Stomach (tissue), 19 donors: Measurements from ENCODE around the gene TSNAXIP1. TPM values are rescaled to one million over a fixed set of nuclear protein-coding genes. Genes with fewer than 3 reads are reported as not detected.

Experiments used
- DNase-seq, 2 donors: peaks; one replicate each; pipeline versions ENCODE4 v3.0.0 to v3.0.0-alpha.2; 2013 to 2019
- H3K27ac ChIP-seq, 5 donors: fragments of 200-600 bp in 4 of 5; sonication (generic) in 4 of 5; one replicate each; pipeline ENCODE4 v1.5.1; 2013 to 2019; ENCODE audit warnings: mild to moderate bottlenecking in 1 of 5, moderate library complexity in 1 of 5
- H3K27me3 ChIP-seq, 3 donors: fragments of 200-600 bp; sonication (generic); one replicate each; pipeline ENCODE4 v1.5.1; 2017 to 2019; ENCODE audit warnings: mixed run types in 1 of 3
- H3K36me3 ChIP-seq, 4 donors: fragments of 200-600 bp; sonication (generic); 1 replicate in 3 of 4; 2 replicates in 1 of 4; pipeline ENCODE4 v1.5.1; 2016 to 2019
- H3K4me1 ChIP-seq, 4 donors: fragments of 200-600 bp; sonication (generic); one replicate each; pipeline ENCODE4 v1.5.1; 2016 to 2019
- H3K4me3 ChIP-seq, 4 donors: fragments of 200-600 bp; sonication (generic) in 3 of 4; one replicate each; pipeline ENCODE4 v1.5.1; 2016 to 2019; ENCODE audit warnings: mild to moderate bottlenecking in 1 of 4
- H3K9me3 ChIP-seq, 4 donors: fragments of 200-600 bp; sonication (generic); one replicate each; pipeline ENCODE4 v1.5.1; 2016 to 2019
- CTCF ChIP-seq, 7 experiments: fragments of 450-650 bp in 4 of 7; fragments of 200-600 bp in 3 of 7; sonication (generic) in 3 of 7; IDR thresholded peaks; one replicate each; pipeline ENCODE4 v1.5.1; 2016 to 2019; ENCODE audit warnings: antibody characterized with exemption in 7 of 7, control low read depth in 2 of 7, mild to moderate bottlenecking in 1 of 7
- EP300 ChIP-seq: sonication (generic); formaldehyde crosslinking; IDR thresholded peaks from one replicate; pipeline ENCODE4 v1.6.1; 2017; ENCODE audit warnings: antibody characterized with exemption
- POLR2A ChIP-seq, 4 donors: fragments of 450-650 bp; IDR thresholded peaks; one replicate each; pipeline ENCODE4 v1.6.1; 2016; ENCODE audit warnings: antibody characterized with exemption in 4 of 4, control low read depth in 2 of 4, mild to moderate bottlenecking in 1 of 4, moderate library complexity in 1 of 4
- POLR2AphosphoS5 ChIP-seq, 3 donors: sonication (generic); formaldehyde crosslinking; IDR thresholded peaks; one replicate each; pipeline ENCODE4 v1.6.1; 2016; ENCODE audit warnings: antibody characterized with exemption in 3 of 3
- WGBS, 5 donors: extraction: QIAGEN DNeasy Blood & Tissue Kit in 3 of 5; methylation state at CpG; one replicate each; pipeline versions ENCODE4 v1.1.5 to v1.1.7; 2013 to 2018; 5-methylcytosine and 5-hydroxymethylcytosine counted together
- intact Hi-C: fragments of 100-400 bp; cut with DNase I; formaldehyde crosslinking; loops from one replicate; pipeline ENCODE4 v1.15.1; 2023; ENCODE audit warnings: low total_unique reads
- long read RNA-seq, 10 donors: transcript quantifications; one replicate each; lab custom pipeline, GENCODE V29; 2026
- polyA plus RNA-seq, 3 donors: library from polyadenylated mRNA; stranded (reverse); fragments of 200-250 nt; gene quantifications; one replicate each; pipeline ENCODE4 v1.2.3, GENCODE V29; 2013
- total RNA-seq, 5 donors: library from RNA; depleted of rRNA; stranded (reverse); fragments of >200 nt; gene quantifications; one replicate each; pipeline versions ENCODE4 v1.1.0 to v1.2.3, GENCODE V29; 2014 to 2016
- donor health status: healthy with polysubstance abuse.
- donor health status: Bipolar disorder and iron deficiency.
- donor health status: healthy.

Gene TSNAXIP1
- total RNA-seq (10 to 100 TPM in 1 of 5 donors, 1 to 10 TPM in 2, under 1 TPM in 1, not detected in 1; 0.45 to 25.7 (median 1.7) TPM), polyA plus RNA-seq (1 to 10 TPM in 1 of 3 donors, under 1 TPM in 2; 0.46 to 1.2 (median 1.00) TPM)
- long read RNA-seq, donor 1: 0 reads
- long read RNA-seq, donor 2: 0 reads
- long read RNA-seq, donor 3: 0 reads
- long read RNA-seq, donor 4: 0 reads
- long read RNA-seq, donor 5: 0 reads
- long read RNA-seq, donor 6, partial matches to known transcripts: 48 of 55 reads
- long read RNA-seq, donor 6, other reads (novel, unspliced or antisense): 7 of 55 reads
- long read RNA-seq, donor 7: 0 reads
- long read RNA-seq, donor 8: 0 reads
- long read RNA-seq, donor 9: 0 reads
- long read RNA-seq, donor 10: 0 reads

GRCh38 chr16:67806428-67807147 is at the start of gene TSNAXIP1, which contains the start of gene RANBP10:
Gene TSNAXIP1 (plus strand): TSS chr16:67806889. CDS start chr16:67807150, 261 bp downstream.
Gene RANBP10 (minus strand): TSS chr16:67806560. CDS start chr16:67806536, 24 bp downstream.
- no peaks in the 10 kb centered on the region for H3K9me3 ChIP-seq
- H3K4me3 ChIP-seq: peak within 1 kb of the TSS; percentile 95 to 99 (median 97)
- TF ChIP-seq CTCF (IDR thresholded peaks at IDR 0.05) (peak in 1 of 7 experiments; percentile 20), POLR2A (IDR thresholded peaks at IDR 0.05) (peak in 2 of 4 donors; percentile 60 to 65), POLR2AphosphoS5 (IDR thresholded peaks at IDR 0.05) (peak; percentile 38 to 90 (median 88)), EP300 (no peak)
- peak; percentile 97 to 100 for DNase-seq
- no peaks in the 10 kb centered on the region for H3K27me3 ChIP-seq
- intact Hi-C loops: no loop called here
- peaks cover 0 to 24% (median 24%) of the 10 kb centered on the region in 4 donors for H3K36me3 ChIP-seq
- H3K4me1 ChIP-seq: peaks cover 18 to 46% (median 32%) of the 10 kb centered on the region in 4 donors
- 0% methylated on average over 38 to 54 of the region's 54 CpGs for WGBS, 5 donors
- peak within 1 kb of the TSS; percentile 79 to 94 (median 87) for H3K27ac ChIP-seq

DNA sequence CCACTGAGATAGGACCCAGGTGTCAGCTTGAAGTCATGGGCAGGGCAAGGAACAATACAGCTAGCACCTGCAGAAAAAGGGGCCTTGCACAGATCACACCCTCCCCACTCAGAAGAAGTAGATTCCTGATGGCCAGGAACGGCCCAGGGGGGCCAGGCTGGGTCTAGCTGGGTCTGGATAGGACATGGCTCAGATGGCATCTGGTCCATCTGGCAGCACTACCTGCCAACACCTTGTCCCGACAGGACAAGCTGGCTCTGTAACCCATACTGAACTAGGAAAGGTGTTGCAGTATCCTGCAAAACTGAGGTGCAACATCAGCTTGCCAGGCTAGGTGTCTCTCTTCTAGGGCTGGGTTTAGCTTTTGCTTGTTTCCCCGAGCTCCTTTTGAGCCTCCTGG is 48.7 kb upstream of the TSNAXIP1 start:
- 87 to 96% (median 88%) methylated on average over 3 of the region's 3 CpGs for WGBS, 5 donors
- intact Hi-C loops: no loop called here
- no peak for DNase-seq
- Histone ChIP-seq H3K9me3 (no peaks in the 10 kb centered on the region), H3K27me3 (no peaks in the 10 kb centered on the region), H3K4me3 (no peak overlapping the region), H3K4me1 (peaks cover 0 to 13% (median 5%) of the 10 kb centered on the region in 4 donors), H3K27ac (no peak overlapping the region), H3K36me3 (peaks cover 8 to 47% (median 37%) of the 10 kb centered on the region in 4 donors)
- no peak for TF ChIP-seq EP300
- no peak for TF ChIP-seq POLR2AphosphoS5 (IDR thresholded peaks at IDR 0.05)
- TF ChIP-seq POLR2A (IDR thresholded peaks at IDR 0.05): no peak
- TF ChIP-seq CTCF (IDR thresholded peaks at IDR 0.05): no peak

GRCh38 chr16:67758966-67759365 is 47.7 kb upstream of the TSNAXIP1 start:
- TF ChIP-seq POLR2AphosphoS5 (IDR thresholded peaks at IDR 0.05): no peak
- no peak for TF ChIP-seq CTCF (IDR thresholded peaks at IDR 0.05)
- TF ChIP-seq EP300: no peak
- TF ChIP-seq POLR2A (IDR thresholded peaks at IDR 0.05): no peak
- Histone ChIP-seq H3K4me3 (no peak overlapping the region), H3K27me3 (no peaks in the 10 kb centered on the region), H3K36me3 (peaks cover 8 to 50% (median 42%) of the 10 kb centered on the region in 4 donors), H3K27ac (no peak overlapping the region), H3K4me1 (peaks cover 0 to 13% (median 5%) of the 10 kb centered on the region in 4 donors), H3K9me3 (no peaks in the 10 kb centered on the region)
- WGBS, 5 donors: 77 to 93% (median 92%) methylated on average over 7 of the region's 7 CpGs
- intact Hi-C loops: no loop called here
- DNase-seq: no peak

DNA sequence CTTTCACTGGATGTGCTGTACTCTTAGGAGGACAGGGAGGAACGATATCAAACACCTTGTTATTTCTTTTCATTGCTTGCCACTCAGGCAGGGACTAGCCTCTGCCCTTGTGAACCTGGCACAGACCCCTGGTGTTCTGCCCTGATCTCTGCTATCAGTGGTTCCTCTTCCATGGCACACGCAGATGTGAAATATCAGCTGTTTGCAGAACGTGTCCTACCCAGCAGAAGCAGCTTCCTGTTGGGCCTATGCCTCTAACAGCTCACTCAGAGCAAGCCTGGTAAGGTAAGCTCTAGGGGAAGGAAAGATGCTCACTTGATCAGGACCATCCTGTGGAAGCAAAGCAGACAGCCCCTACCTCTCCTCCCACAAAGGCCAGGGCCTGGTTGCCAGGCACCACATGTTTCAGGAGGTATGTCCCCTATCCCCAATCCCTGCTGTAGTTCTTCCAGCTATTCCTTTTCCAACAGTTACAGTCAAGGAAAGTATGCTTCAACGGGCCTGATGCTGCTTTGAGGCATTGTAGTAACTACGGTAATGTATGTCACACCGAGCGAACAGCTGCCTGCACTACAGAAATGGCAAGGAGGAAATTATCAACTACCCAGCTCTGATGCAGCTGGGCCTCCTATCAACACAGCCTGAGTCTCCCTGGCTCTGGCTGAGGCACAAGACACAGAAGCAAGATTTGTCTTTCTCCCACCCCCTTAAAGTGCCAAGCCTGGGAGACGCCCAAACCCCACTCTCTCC is 46.3 kb upstream of the TSNAXIP1 start:
- H3K27me3 ChIP-seq: no peaks in the 10 kb centered on the region
- peaks cover 8 to 43% (median 36%) of the 10 kb centered on the region in 4 donors for H3K36me3 ChIP-seq
- TF ChIP-seq POLR2AphosphoS5 (IDR thresholded peaks at IDR 0.05): no peak
- TF ChIP-seq CTCF (IDR thresholded peaks at IDR 0.05): no peak
- no peak for TF ChIP-seq EP300
- no peak for TF ChIP-seq POLR2A (IDR thresholded peaks at IDR 0.05)
- no peaks in the 10 kb centered on the region for H3K9me3 ChIP-seq
- intact Hi-C loops: no loop called here
- H3K27ac ChIP-seq: no peak overlapping the region
- WGBS, 5 donors: 59 to 77% (median 67%) methylated on average over 8 of the region's 8 CpGs
- H3K4me1 ChIP-seq: peaks cover 0 to 13% (median 5%) of the 10 kb centered on the region in 4 donors
- peak in 1 of 2 donors; percentile 20 for DNase-seq
- no peak overlapping the region for H3K4me3 ChIP-seq
